Neuron (in vitro differentiated cells): ENCODE results near the gene LRCH3.
A peak's percentile ranks its signal among the peaks of the same experiment; 100 is the strongest.

Source experiments
- H2AFZ ChIP-seq: one replicate; pipeline ENCODE4 v1.6.1; 2013; ENCODE audit warnings: low read depth, mild to moderate bottlenecking, inconsistent platforms, low read length, moderate library complexity
- H3K27me3 ChIP-seq: one replicate; pipeline ENCODE4 v1.6.1; 2013; ENCODE audit warnings: low read length; ENCODE audit not compliant: insufficient read depth
- H3K36me3 ChIP-seq: one replicate; pipeline ENCODE4 v1.6.1; 2013; ENCODE audit warnings: low read length; ENCODE audit not compliant: insufficient read depth
- H3K4me1 ChIP-seq: one replicate; pipeline ENCODE4 v1.6.1; 2013; ENCODE audit warnings: low read length; ENCODE audit not compliant: insufficient read depth
- H3K4me3 ChIP-seq: 2 replicates; pipeline ENCODE4 v1.5.1; 2013; ENCODE audit warnings: mild to moderate bottlenecking, low read length, moderate library complexity
- H3K9me3 ChIP-seq: one replicate; pipeline ENCODE4 v1.6.1; 2013; ENCODE audit warnings: low read length

LRCH3 gene

DNA sequence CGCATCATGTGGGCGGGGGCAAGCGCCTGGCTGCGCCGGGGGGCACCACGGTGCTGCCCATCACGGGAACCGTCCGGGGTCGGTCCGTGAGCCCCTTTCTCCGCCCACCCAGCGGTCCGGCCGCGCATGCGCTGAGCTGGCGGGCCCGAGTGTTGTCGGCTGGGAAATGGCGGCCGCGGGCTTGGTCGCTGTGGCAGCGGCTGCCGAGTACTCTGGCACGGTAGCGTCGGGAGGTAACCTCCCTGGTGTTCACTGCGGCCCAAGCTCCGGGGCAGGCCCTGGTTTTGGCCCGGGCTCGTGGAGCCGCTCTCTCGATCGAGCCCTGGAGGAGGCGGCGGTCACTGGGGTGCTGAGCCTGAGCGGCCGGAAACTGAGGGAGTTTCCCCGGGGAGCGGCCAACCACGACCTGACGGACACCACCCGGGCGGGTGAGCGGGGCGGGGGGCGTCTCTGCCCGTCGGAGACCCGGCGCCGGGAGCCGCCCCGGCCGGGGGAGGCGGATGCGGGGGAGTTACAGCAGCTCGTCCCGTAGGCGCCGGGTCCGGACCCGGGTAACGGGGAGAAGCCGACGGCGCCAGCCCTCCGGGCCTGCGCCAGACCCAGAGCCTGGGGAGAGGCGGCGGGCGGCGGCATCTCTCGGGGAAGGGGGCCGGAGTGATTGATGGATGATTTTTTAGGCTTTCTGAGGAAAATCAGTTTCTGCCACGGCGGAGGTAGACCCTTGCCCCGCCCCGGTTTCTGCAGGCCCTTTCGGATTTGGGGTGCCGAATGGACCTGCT, at the start of gene LRCH3:
LRCH3 (plus strand) TSS at position 142 of the 779 bp plus-strand sequence; CDS start at position 167, 25 bp downstream.
- Histone ChIP-seq H3K36me3 (peaks cover 3% of the 10 kb centered on the region), H3K9me3 (no peaks in the 10 kb centered on the region), H3K4me3 (peak within 1 kb of the TSS; percentile 84), H3K27me3 (no peaks in the 10 kb centered on the region), H3K4me1 (peaks cover 7% of the 10 kb centered on the region), H2AFZ (peak within 1 kb of the TSS; percentile 80)

DNA sequence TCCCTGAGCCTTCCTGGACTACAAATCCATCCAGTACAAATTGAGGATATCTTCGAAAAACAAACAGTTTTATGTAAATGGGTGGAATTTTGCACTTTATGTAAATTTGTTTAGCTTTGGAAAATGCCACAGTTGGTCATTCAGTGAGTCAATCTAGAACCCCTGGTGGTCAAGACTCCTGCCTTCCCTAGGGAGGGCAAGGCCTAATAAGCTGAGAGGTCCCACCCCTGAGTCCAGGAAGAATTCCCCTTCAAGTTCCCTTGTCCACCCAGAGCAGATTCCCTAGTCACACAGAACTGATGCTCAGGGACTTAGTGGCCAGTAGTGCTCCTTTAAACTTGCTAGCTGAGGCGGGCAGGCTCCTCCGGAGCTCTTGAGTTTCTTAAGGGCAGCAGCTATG, 48.3 kb upstream of the LRCH3 start:
- H2AFZ ChIP-seq: no peak overlapping the region
- no peaks in the 10 kb centered on the region for H3K27me3 ChIP-seq
- peaks cover 9% of the 10 kb centered on the region for H3K4me1 ChIP-seq
- no peak overlapping the region for H3K4me3 ChIP-seq
- H3K9me3 ChIP-seq: no peaks in the 10 kb centered on the region
- H3K36me3 ChIP-seq: no peaks in the 10 kb centered on the region

DNA sequence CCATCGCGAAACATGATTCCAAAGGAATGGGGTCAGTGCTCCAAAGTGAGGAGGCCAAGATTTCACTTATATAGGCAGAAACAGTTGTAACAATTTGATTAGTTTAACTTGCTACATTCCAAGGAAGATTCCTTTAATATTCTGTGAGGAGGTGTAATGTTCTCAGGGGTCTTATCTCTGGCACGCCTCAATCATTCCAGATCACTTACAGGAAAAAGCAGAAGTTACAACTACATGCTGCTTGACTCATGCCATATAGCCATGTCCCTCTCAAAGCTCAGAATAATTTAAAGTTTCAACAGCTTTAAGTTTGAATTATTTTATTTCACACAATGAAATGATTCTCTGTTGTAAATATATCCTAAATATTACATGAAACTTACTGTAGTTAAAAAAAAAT, 44.8 kb upstream of the LRCH3 start:
- Histone ChIP-seq H2AFZ (no peak overlapping the region), H3K9me3 (no peaks in the 10 kb centered on the region), H3K36me3 (no peaks in the 10 kb centered on the region), H3K4me1 (peaks cover 6% of the 10 kb centered on the region), H3K4me3 (no peak overlapping the region), H3K27me3 (no peaks in the 10 kb centered on the region)

DNA sequence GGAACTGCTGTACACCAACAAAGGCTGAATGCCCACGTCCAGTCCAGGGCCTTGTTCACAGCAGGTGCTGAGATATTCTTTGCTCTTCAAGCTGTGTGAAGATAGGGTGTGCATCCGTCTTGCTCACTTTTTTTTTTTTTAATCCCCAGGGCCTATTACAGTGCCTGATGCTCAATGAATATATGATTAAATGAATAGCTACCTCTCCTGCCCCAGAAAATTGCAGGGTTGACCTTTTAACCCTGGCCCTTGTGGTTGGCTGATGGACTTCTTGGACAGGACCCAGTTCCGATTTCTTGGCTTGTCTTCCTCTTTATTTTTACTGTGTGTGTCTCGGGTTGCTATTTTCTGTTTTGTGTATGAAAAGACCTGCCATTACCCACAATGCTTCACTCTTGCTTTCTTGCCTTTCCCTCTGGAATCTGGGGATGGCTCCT, 44.2 kb upstream of the LRCH3 start:
- Histone ChIP-seq H2AFZ (peak overlapping the region; percentile 51), H3K4me1 (peaks cover 12% of the 10 kb centered on the region), H3K36me3 (no peaks in the 10 kb centered on the region), H3K9me3 (no peaks in the 10 kb centered on the region), H3K4me3 (no peak overlapping the region), H3K27me3 (no peaks in the 10 kb centered on the region)

DNA sequence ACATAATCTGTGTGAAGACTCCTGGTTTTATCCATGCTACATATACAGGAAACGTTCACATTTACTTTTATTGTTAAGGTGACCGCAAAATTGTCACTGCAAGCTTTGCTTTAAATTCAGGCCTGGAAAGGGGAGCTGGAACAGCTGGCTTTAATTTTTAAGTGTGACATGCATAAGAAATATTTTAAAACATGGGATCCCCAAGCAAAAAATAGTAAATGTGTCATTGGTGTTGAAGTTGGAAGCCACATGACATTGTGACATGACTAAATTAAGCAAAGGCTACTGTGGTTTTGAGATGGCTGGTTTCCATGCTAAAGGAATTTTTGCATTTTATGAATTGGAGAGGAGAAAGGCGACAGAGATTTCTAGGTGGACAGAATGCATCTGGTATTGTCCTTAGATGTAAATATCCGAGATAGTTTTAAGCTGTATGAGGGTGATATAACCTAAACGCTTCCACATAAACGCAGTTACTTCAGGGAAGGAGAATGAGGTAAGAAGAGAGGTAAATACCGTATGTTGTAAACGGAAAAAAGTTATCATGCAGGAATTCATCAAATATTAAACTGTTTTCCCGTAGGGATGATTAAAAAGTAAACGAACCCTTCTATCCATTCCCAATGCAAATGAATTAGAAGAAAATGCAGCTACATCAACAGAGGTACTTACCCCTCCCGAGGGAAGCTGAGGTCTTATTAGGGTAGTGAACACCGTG, 42.3 kb upstream of the LRCH3 start:
- Histone ChIP-seq H3K4me1 (peaks cover 20% of the 10 kb centered on the region), H3K27me3 (no peaks in the 10 kb centered on the region), H3K9me3 (no peaks in the 10 kb centered on the region), H3K36me3 (no peaks in the 10 kb centered on the region), H2AFZ (peak overlapping the region; percentile 71), H3K4me3 (peak overlapping the region; percentile 80)

DNA sequence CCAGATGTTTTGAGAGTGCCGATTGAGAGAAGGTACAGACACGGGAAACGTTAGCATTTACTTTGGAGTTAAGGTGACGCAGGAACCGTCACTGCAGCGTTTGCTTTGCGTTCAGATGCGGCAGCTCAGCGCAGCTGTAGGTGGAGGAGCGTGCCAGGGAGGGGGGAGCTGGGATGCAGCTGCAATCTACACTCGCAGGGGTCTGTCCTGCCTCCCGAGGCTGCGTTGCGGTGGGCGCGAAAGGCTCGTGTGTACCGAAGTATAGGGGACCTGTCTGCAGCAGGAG, 41.8 kb upstream of the LRCH3 start:
- no peaks in the 10 kb centered on the region for H3K9me3 ChIP-seq

DNA sequence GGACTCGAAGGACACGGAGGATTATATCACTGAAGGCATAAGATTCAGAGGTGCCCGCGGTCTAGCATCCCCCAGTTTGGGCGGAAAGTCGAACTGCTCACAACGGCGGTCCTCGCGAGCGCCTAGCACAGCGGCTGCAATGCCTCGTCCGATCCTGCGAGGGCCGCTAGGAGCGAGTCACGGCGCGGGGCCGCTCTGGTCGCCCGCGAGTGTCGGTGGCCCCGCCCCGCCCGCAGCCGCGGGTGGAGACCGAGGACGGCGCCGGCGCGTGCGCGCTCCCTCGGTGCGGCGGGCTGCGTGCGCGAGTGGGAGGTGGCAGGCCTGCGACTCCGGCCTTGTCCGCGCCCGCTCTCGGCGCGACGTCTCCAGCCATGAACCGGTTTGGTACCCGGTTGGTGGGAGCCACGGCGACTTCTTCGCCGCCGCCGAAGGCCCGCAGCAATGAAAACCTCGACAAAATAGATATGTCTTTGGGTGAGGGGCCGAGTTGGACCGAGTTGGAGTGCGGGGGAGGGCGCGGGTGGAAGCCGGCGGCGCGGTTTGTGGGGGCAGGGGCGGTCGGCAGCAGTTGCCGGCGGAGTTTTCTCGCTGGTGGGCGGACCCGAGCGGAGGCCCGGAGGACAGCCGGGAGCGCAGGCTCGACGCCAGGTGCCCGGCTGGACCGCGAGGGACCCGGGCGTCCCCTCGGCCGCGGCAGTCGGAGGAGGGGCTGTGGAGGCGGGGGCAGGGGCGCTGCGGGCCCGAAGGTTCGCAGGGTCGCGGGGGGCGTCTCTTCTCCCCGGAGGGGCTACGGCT, 41.3 kb upstream of the LRCH3 start, which contains the start of gene FYTTD1:
FYTTD1 (plus strand) TSS at position 283 of the 795 bp plus-strand sequence; CDS start at position 372, 89 bp downstream.
- Histone ChIP-seq H3K27me3 (no peaks in the 10 kb centered on the region), H3K9me3 (no peaks in the 10 kb centered on the region), H2AFZ (peak within 1 kb of the TSS; percentile 82), H3K36me3 (no peaks in the 10 kb centered on the region), H3K4me1 (peaks cover 20% of the 10 kb centered on the region), H3K4me3 (peak within 1 kb of the TSS; percentile 80)

More for the DNA sequence above, 41.8 kb upstream of the LRCH3 start:
- Histone ChIP-seq H3K27me3 (no peaks in the 10 kb centered on the region), H3K4me3 (peak overlapping the region; percentile 80), H3K36me3 (no peaks in the 10 kb centered on the region), H3K4me1 (peaks cover 20% of the 10 kb centered on the region), H2AFZ (peak overlapping the region; percentile 71)

DNA sequence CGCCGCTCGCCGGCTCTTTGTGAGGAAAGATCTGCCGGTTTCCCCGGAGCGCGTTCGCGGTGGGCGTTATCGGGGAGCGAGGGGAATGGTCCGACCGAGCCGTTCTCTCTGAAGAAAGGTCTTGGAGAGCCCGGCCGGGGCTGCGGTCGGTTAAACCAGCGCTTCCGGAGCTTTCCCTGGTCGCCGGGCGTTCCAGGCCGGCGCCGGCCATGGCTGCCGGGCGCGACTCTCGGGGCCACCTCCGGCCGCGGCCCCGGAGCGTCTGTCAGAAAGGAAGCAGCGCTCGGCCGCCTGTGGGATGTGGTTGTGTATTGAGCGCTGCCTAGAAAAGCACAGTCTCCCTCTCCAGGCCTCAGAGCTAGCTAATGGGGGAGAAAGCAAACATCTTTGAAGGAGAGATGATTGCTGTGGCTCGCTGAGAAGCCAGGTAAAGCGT, 40.6 kb upstream of the LRCH3 start:
- Histone ChIP-seq H3K27me3 (no peaks in the 10 kb centered on the region), H2AFZ (peak overlapping the region; percentile 82), H3K4me3 (peak overlapping the region; percentile 80), H3K9me3 (no peaks in the 10 kb centered on the region), H3K4me1 (peaks cover 20% of the 10 kb centered on the region), H3K36me3 (no peaks in the 10 kb centered on the region)

DNA sequence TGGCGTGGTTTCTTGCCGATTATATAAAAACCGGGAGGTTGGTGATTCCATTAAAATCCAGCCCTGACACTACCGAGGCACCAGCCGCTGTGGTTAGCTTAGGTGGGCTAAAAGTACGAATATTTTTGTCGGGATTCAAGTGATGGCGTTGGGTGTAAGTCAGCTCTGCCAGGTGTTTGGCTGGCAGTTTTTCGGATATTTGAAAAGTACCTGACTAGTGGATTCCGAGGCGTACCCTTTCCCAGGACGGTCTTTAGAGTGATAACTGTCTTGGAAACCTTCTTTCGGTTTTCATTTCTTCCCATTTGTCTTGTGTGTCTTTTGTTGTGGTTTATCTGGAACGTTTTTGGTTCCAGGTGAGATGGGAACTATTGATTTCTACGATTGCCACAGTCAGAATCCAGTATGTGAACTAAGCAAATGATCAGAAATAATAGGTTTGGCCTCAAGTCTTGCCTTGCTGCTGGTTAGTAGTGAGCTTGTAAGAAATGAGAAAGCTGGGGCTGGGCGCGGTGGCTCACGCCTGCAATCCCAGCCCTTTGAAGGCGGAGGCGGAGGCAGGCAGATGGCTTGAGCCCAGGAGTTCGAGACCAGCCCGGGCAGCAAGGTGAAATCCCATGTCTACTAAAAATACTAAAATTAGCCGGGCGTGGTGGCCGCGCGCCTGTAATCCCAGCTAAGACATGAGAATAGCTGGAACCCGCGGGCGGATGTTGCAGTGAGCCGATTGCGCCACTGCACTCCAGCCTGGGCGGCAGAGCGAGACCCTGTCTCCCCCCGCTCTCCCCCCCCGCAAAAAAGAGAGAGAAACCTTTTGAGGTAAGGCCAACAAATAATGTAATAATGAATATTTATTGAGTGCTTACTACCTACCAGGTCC, 40.0 kb upstream of the LRCH3 start:
- H2AFZ ChIP-seq: no peak overlapping the region
- peak overlapping the region; percentile 80 for H3K4me3 ChIP-seq

DNA sequence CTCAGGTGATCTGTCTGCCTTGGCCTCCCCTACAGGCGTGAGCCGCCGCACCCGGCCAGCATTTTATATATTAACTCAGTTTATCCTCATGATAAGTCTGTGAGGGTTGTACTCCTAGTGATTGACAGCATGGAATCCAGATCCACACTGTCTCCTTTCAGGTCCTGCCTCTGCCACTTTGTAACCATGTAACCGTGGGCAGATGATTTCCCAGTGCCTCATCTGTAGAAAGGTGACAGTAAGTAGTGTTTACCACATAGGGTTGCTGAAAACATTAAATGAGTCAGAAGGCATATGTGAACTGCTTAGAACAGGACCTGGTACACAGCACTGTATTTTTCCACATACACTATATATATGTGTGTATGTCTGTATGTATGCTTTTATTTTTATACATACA, 38.9 kb upstream of the LRCH3 start:
- Histone ChIP-seq H3K4me1 (peaks cover 14% of the 10 kb centered on the region), H3K9me3 (no peaks in the 10 kb centered on the region), H3K4me3 (peak overlapping the region; percentile 80), H2AFZ (no peak overlapping the region), H3K27me3 (no peaks in the 10 kb centered on the region), H3K36me3 (peaks cover 7% of the 10 kb centered on the region)

More for the DNA sequence above, 40.0 kb upstream of the LRCH3 start:
- no peaks in the 10 kb centered on the region for H3K9me3 ChIP-seq
- H3K27me3 ChIP-seq: no peaks in the 10 kb centered on the region
- H3K4me1 ChIP-seq: peaks cover 20% of the 10 kb centered on the region
- no peaks in the 10 kb centered on the region for H3K36me3 ChIP-seq

DNA sequence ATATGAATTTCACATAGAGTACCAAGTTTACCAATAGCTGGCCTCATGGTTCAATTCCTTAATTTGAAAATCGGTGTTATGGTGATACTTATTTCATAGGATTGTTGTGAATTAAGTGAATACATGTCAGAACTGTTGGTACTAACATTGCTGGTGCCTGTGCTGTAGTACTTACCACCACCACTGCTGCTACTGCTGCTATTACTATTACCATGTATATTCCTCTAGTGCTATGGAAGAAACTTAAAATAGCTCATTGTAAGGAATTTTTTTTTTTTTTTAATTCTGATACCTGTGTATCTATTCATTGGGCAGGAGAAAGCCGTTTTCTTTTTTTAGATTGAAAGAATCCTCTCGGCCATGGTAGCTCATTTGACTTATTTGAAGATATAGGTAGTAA, 37.8 kb upstream of the LRCH3 start:
- no peaks in the 10 kb centered on the region for H3K27me3 ChIP-seq
- peaks cover 14% of the 10 kb centered on the region for H3K4me1 ChIP-seq
- peaks cover 12% of the 10 kb centered on the region for H3K36me3 ChIP-seq
- no peaks in the 10 kb centered on the region for H3K9me3 ChIP-seq
- H3K4me3 ChIP-seq: no peak overlapping the region
- no peak overlapping the region for H2AFZ ChIP-seq

DNA sequence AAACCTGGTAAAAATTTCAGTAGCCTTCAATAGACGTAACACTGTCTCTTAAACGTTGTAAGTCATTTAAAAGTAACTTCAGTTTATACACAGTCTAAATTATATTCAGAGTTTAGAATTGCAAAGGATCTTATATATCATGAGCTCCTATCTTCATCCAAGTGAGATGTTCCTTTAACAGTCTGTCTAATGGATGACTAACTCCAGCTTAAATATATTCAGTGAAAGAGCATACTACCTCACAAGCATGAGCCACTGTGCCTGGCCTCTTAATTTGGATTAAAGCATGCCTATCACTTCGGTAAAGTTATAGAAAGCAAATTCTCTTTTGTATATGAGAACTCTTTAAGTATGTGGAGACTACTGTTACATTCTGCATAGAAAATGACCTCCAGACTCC, 34.4 kb upstream of the LRCH3 start:
- Histone ChIP-seq H3K27me3 (no peaks in the 10 kb centered on the region), H3K4me3 (no peak overlapping the region), H2AFZ (no peak overlapping the region), H3K36me3 (peaks cover 32% of the 10 kb centered on the region), H3K4me1 (peaks cover 10% of the 10 kb centered on the region), H3K9me3 (peaks cover 6% of the 10 kb centered on the region)
